Hepatocyte (in vitro differentiated cells): ENCODE results near the gene FOXK1. TPM values are rescaled to one million over a fixed set of nuclear protein-coding genes. Genes with fewer than 3 reads are reported as not detected.

Experiments used
- DNase-seq: peaks from one replicate; pipeline ENCODE4 v3.0.0-alpha.2; 2016; ENCODE audit warnings: low spot score
- H2AFZ ChIP-seq: fragments of 200-600 bp; sonication (generic); 2 replicates; pipeline ENCODE4 v1.6.0; 2016; ENCODE audit warnings: antibody characterized with exemption, mild to moderate bottlenecking
- H3K27ac ChIP-seq: fragments of 200-600 bp; sonication (generic); 2 replicates; pipeline ENCODE4 v1.5.1; 2016; ENCODE audit warnings: mild to moderate bottlenecking
- H3K27me3 ChIP-seq: fragments of 200-600 bp; sonication (generic); 2 replicates; pipeline ENCODE4 v1.6.1; 2016
- H3K36me3 ChIP-seq: fragments of 200-600 bp; sonication (generic); replicated peaks from 2 replicates; pipeline ENCODE4 v1.5.1; 2016; ENCODE audit warnings: low read depth; ENCODE audit not compliant: insufficient read depth
- H3K4me1 ChIP-seq: fragments of 200-600 bp; sonication (generic); 2 replicates; pipeline ENCODE4 v1.5.1; 2016; ENCODE audit warnings: mild to moderate bottlenecking, moderate library complexity; ENCODE audit not compliant: insufficient read depth
- H3K4me2 ChIP-seq: fragments of 200-600 bp; sonication (generic); 2 replicates; pipeline ENCODE4 v1.6.0; 2016
- H3K4me3 ChIP-seq: fragments of 200-600 bp; sonication (generic); 2 replicates; pipeline ENCODE4 v1.5.1; 2016; ENCODE audit warnings: mild to moderate bottlenecking
- H3K79me2 ChIP-seq: fragments of 200-600 bp; sonication (generic); 2 replicates; pipeline ENCODE4 v1.6.0; 2017; ENCODE audit warnings: mild to moderate bottlenecking
- H3K9me2 ChIP-seq: fragments of 200-600 bp; sonication (generic); replicated peaks from 2 replicates; pipeline ENCODE4 v1.6.0; 2017; ENCODE audit warnings: mild to moderate bottlenecking; ENCODE audit not compliant: insufficient read depth
- H3K9me3 ChIP-seq: fragments of 200-600 bp; sonication (generic); 2 replicates; pipeline ENCODE4 v1.5.1; 2016; ENCODE audit warnings: low read depth, mild to moderate bottlenecking
- H4K20me1 ChIP-seq: fragments of 200-600 bp; sonication (generic); 2 replicates; pipeline ENCODE4 v1.6.0; 2016; ENCODE audit warnings: mild to moderate bottlenecking; ENCODE audit not compliant: insufficient read depth, poor library complexity, severe bottlenecking
- EZH2 ChIP-seq: fragments of 200-600 bp; sonication (generic); IDR thresholded peaks from 2 replicates; pipeline ENCODE4 v1.6.1; 2016; ENCODE audit warnings: antibody characterized with exemption, mild to moderate bottlenecking, borderline replicate concordance
- EZH2phosphoT487 ChIP-seq: fragments of 200-600 bp; sonication (generic); IDR thresholded peaks from one replicate; pipeline ENCODE4 v1.6.1; 2018; ENCODE audit warnings: antibody characterized with exemption, mild to moderate bottlenecking, low read depth, moderate library complexity; ENCODE audit not compliant: unreplicated experiment, severe bottlenecking
- WGBS: methylation state at CpG from one replicate; pipeline ENCODE4 v1.1.6; 2016; ENCODE audit warnings: low lambda C conversion rate; ENCODE audit errors: missing lambda C conversion rate; 5-methylcytosine and 5-hydroxymethylcytosine counted together
- polyA plus RNA-seq: library from polyadenylated mRNA; unstranded; fragments of >200 nt; fragmentation: Nextera tagmentation; extraction: Ambion mirVana; gene quantifications from 2 replicates; pipeline ENCODE4 v1.2.1, GENCODE V29; 2016
- total RNA-seq: library from RNA; depleted of rRNA; stranded (reverse); fragments of >200 nt; gene quantifications from 2 replicates; pipeline ENCODE4 v1.2.3, GENCODE V29; 2014
- TF ChIP-seq, protein P1 (sequence below): fragments of 200-600 bp; sonication (generic); IDR thresholded peaks from 2 replicates; pipeline ENCODE4 v1.5.1; 2016; ENCODE audit warnings: antibody characterized with exemption, mild to moderate bottlenecking; ENCODE audit not compliant: poor library complexity

FOXK1 gene
- total and polyA plus RNA-seq, 2 experiments from 2014 or later, result 8.3 to 17.8 TPM

DNA sequence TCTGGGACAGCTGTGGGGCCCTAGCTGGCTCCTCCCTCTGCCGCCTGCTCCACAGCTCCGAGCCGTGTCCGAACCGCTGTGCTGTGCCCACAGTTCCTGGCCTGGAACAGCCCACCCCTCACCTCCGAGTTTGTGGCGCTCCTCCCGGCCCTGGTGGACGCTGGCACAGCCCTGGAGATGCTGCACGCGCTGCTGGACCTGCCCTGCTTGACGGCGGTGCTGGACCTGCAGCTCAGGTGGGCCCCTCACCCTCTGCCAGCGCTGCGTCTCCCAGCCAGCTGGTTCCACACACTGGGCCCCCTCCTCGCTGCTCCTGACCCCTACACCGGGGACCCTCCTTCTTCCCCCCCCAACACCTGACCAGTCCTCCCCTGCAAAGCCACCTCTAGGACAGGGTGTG lies 105.4 kb downstream of the FOXK1 start:
- no peak overlapping the region for H3K4me3 ChIP-seq
- no peaks in the 10 kb centered on the region for H3K9me3 ChIP-seq
- no peak overlapping the region for H3K27ac ChIP-seq
- no peaks in the 10 kb centered on the region for H4K20me1 ChIP-seq
- H3K79me2 ChIP-seq, result no peaks in the 10 kb centered on the region
- no peaks in the 10 kb centered on the region for H3K4me1 ChIP-seq
- H2AFZ ChIP-seq, result no peak overlapping the region
- 94% methylated on average over 16 of the region's 17 CpGs for WGBS
- H3K36me3 ChIP-seq, result no peaks in the 10 kb centered on the region
- no peak for TF ChIP-seq EZH2
- TF ChIP-seq EZH2phosphoT487, result no peak
- TF ChIP-seq, protein P1, sequence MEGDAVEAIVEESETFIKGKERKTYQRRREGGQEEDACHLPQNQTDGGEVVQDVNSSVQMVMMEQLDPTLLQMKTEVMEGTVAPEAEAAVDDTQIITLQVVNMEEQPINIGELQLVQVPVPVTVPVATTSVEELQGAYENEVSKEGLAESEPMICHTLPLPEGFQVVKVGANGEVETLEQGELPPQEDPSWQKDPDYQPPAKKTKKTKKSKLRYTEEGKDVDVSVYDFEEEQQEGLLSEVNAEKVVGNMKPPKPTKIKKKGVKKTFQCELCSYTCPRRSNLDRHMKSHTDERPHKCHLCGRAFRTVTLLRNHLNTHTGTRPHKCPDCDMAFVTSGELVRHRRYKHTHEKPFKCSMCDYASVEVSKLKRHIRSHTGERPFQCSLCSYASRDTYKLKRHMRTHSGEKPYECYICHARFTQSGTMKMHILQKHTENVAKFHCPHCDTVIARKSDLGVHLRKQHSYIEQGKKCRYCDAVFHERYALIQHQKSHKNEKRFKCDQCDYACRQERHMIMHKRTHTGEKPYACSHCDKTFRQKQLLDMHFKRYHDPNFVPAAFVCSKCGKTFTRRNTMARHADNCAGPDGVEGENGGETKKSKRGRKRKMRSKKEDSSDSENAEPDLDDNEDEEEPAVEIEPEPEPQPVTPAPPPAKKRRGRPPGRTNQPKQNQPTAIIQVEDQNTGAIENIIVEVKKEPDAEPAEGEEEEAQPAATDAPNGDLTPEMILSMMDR, result no peak
- no peaks in the 10 kb centered on the region for H3K27me3 ChIP-seq
- DNase-seq, result no peak
- no peaks in the 10 kb centered on the region for H3K9me2 ChIP-seq
- H3K4me2 ChIP-seq, result no peak overlapping the region

DNA sequence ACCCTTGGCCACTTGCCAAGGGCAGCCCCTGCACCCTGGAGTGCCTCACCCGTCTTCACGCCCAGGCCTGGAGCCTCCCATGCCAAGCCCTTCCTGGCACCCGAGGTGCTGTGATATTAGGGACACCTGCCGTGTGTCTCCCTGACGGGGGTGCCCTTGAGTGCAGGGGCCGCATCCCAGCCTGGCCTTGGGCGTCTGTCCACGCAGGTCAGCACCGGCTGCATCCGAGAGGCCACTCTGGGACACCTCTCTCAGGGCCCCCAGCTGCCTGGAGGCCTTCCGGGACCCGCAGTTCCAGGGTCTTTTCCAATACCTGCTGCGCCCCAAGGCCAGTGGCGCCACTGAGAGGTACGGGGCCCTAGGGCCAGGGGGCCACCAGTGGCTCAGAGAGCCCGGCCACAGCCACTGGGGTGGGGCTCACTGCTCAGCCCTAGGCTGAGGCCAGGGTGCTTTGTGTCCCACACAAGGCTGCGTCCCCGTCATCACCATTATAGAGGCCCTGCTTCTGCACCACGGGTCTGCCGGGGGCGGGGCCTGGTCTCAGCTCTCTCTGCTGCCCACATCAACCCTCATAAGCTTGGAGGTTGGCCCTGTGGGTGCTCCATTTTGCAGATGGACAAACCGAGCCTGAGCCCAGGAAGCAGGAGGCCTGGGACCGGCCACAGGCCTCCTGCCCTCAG lies 106.0 kb downstream of the FOXK1 start:
- WGBS, result 95% methylated on average over 23 of the region's 23 CpGs
- Histone ChIP-seq H3K27ac (no peak overlapping the region), H3K79me2 (no peaks in the 10 kb centered on the region), H3K4me1 (no peaks in the 10 kb centered on the region), H3K36me3 (no peaks in the 10 kb centered on the region), H3K4me2 (no peak overlapping the region), H4K20me1 (no peaks in the 10 kb centered on the region), H3K4me3 (no peak overlapping the region), H3K27me3 (no peaks in the 10 kb centered on the region), H2AFZ (no peak overlapping the region), H3K9me2 (no peaks in the 10 kb centered on the region), H3K9me3 (no peaks in the 10 kb centered on the region)
- no peak for TF ChIP-seq EZH2phosphoT487
- no peak for TF ChIP-seq EZH2
- no peak for DNase-seq

GRCh38 chr7:4788627-4789189 lies 106.6 kb downstream of the FOXK1 start:
- Histone ChIP-seq H3K4me2 (no peak overlapping the region), H3K27me3 (no peaks in the 10 kb centered on the region), H3K36me3 (no peaks in the 10 kb centered on the region), H3K4me3 (no peak overlapping the region), H2AFZ (no peak overlapping the region), H4K20me1 (no peaks in the 10 kb centered on the region), H3K9me3 (no peaks in the 10 kb centered on the region), H3K4me1 (no peaks in the 10 kb centered on the region), H3K27ac (no peak overlapping the region), H3K9me2 (no peaks in the 10 kb centered on the region), H3K79me2 (no peaks in the 10 kb centered on the region)
- DNase-seq, result no peak
- TF ChIP-seq EZH2 (no peak), EZH2phosphoT487 (no peak)
- TF ChIP-seq, protein P1, result no peak
- WGBS, result 97% methylated on average over 25 of the region's 27 CpGs
